ENCODE results near the gene PLA2G4F. TPM values are rescaled to one million over a fixed set of nuclear protein-coding genes. Genes with fewer than 3 reads are reported as not detected.

The PLA2G4F gene
- total and polyA plus RNA-seq, 10 of the 15 experiments (the other 5 are each of a cell fraction or from before 2014, with no cell fraction given): not detected

DNA sequence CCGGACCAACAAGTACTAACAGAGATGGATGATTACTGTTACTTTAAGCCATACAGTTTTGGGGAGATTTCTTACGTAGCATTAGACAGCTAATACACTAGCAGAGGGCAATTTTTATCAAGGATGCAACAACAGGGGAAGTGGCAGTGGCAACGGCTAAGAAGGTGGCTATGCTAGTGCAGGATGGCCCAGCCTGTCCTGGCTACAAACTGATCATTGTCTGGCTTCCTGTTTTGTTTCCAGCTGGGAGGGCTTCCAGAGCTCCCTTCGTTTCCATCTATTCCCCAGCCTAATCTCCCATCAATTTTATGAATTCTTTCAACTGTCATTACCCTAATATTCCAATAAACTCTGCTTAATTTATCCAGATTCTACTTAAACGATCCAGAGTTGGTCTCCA, 16.0 kb upstream of the PLA2G4F start (continued):
- TF ChIP-seq, protein P1, sequence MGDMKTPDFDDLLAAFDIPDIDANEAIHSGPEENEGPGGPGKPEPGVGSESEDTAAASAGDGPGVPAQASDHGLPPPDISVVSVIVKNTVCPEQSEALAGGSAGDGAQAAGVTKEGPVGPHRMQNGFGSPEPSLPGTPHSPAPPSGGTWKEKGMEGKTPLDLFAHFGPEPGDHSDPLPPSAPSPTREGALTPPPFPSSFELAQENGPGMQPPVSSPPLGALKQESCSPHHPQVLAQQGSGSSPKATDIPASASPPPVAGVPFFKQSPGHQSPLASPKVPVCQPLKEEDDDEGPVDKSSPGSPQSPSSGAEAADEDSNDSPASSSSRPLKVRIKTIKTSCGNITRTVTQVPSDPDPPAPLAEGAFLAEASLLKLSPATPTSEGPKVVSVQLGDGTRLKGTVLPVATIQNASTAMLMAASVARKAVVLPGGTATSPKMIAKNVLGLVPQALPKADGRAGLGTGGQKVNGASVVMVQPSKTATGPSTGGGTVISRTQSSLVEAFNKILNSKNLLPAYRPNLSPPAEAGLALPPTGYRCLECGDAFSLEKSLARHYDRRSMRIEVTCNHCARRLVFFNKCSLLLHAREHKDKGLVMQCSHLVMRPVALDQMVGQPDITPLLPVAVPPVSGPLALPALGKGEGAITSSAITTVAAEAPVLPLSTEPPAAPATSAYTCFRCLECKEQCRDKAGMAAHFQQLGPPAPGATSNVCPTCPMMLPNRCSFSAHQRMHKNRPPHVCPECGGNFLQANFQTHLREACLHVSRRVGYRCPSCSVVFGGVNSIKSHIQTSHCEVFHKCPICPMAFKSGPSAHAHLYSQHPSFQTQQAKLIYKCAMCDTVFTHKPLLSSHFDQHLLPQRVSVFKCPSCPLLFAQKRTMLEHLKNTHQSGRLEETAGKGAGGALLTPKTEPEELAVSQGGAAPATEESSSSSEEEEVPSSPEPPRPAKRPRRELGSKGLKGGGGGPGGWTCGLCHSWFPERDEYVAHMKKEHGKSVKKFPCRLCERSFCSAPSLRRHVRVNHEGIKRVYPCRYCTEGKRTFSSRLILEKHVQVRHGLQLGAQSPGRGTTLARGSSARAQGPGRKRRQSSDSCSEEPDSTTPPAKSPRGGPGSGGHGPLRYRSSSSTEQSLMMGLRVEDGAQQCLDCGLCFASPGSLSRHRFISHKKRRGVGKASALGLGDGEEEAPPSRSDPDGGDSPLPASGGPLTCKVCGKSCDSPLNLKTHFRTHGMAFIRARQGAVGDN (IDR thresholded peaks at IDR 0.05): no peak
- TF ChIP-seq, protein P2, sequence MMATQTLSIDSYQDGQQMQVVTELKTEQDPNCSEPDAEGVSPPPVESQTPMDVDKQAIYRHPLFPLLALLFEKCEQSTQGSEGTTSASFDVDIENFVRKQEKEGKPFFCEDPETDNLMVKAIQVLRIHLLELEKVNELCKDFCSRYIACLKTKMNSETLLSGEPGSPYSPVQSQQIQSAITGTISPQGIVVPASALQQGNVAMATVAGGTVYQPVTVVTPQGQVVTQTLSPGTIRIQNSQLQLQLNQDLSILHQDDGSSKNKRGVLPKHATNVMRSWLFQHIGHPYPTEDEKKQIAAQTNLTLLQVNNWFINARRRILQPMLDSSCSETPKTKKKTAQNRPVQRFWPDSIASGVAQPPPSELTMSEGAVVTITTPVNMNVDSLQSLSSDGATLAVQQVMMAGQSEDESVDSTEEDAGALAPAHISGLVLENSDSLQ (IDR thresholded peaks at IDR 0.05): no peak

GRCh38 chr15:42171795-42172194, 15.4 kb upstream of the PLA2G4F start:
- ATAC-seq (no peak), DNase-seq (ENCODE audit: low read depth, low spot score) (no peak), FAIRE-seq (no peak)
- ChIA-PET POLR2A (no interaction called here), SMC1A (ENCODE audit: uncharacterized antibody, unreplicated experiment) (no interaction called here), RAD21 (ENCODE audit: unreplicated experiment) (no interaction called here), CTCF (no interaction called here)
- no peak overlapping the region for H3K4me2 ChIP-seq (ENCODE audit: control insufficient read depth, insufficient read depth)
- no peak overlapping the region for H2AFZ ChIP-seq (ENCODE audit: control insufficient read depth, low read depth, low read length)
- TF ChIP-seq IRF4 (IDR thresholded peaks at IDR 0.05; ENCODE audit: low read depth, low read length) (no peak), SMAD1 (IDR thresholded peaks at IDR 0.05; ENCODE audit: low read depth, partially characterized antibody) (no peak), CHD2 (IDR thresholded peaks at IDR 0.05; ENCODE audit: borderline replicate concordance, low read depth, low read length) (no peak), NFYB (IDR thresholded peaks at IDR 0.05; ENCODE audit: insufficient read depth, low read depth, low read length) (no peak), EGR1 (IDR thresholded peaks at IDR 0.05; ENCODE audit: borderline replicate concordance in 1 of 2, low read depth in 2 of 2, low read length in 2 of 2) (no peak)
- TF ChIP-seq, protein P3, sequence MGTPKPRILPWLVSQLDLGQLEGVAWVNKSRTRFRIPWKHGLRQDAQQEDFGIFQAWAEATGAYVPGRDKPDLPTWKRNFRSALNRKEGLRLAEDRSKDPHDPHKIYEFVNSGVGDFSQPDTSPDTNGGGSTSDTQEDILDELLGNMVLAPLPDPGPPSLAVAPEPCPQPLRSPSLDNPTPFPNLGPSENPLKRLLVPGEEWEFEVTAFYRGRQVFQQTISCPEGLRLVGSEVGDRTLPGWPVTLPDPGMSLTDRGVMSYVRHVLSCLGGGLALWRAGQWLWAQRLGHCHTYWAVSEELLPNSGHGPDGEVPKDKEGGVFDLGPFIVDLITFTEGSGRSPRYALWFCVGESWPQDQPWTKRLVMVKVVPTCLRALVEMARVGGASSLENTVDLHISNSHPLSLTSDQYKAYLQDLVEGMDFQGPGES (IDR thresholded peaks at IDR 0.05): no peak
- no peak overlapping the region for H3K9ac ChIP-seq (ENCODE audit: control insufficient read depth, insufficient read depth, low read length)
- peaks cover 16 to 38% of the 10 kb centered on the region in 2 experiments for H3K36me3 ChIP-seq (ENCODE audit: control insufficient read depth in 2 of 2, insufficient read depth in 2 of 2, low read length in 1 of 2)
- no peaks in the 10 kb centered on the region for H3K9me3 ChIP-seq (replicated peaks; ENCODE audit: control insufficient read depth, insufficient read depth, low read length)
- H3K4me1 ChIP-seq (ENCODE audit: control insufficient read depth, insufficient read depth, low read length): 0 out of 2 replicates have a peak, but pooled peaks cover 3% of the 10 kb centered on the region
- no peaks in the 10 kb centered on the region for H3K27me3 ChIP-seq (replicated peaks in 1 of 2; ENCODE audit: control insufficient read depth in 2 of 2, insufficient read depth in 2 of 2, low read length in 1 of 2)
- H3K4me3 ChIP-seq: no peak overlapping the region
- WGBS (ENCODE audit: insufficient coverage, insufficient replicate concordance, low lambda C conversion rate, missing lambda C conversion rate): 100% methylated on average over 1 of the region's 1 CpG
- no peak overlapping the region for H3K27ac ChIP-seq (ENCODE audit: control insufficient read depth, insufficient read depth)
- no peaks in the 10 kb centered on the region for H3K79me2 ChIP-seq (ENCODE audit: control insufficient read depth, insufficient read depth, low read length)
- H4K20me1 ChIP-seq (ENCODE audit: control insufficient read depth, insufficient read depth): no peaks in the 10 kb centered on the region
- in situ Hi-C loops (cut with MboI): no loop called here
- intact Hi-C loops (cut with micrococcal nuclease; ENCODE audit: unreplicated experiment): no loop called here
- no TSS peak for BruUV-seq (replicated peaks)

Measured in GM12878 (cell line).